Neural cell (in vitro differentiated cells): ENCODE measurements around the gene DHPS.

Source experiments
- CTCF ChIP-seq: fragments of 450-650 bp; IDR thresholded peaks from 2 replicates; pipeline ENCODE4 v1.5.1; 2014; ENCODE audit warnings: antibody characterized with exemption, mild to moderate bottlenecking, moderate library complexity; ENCODE audit not compliant: poor library complexity, severe bottlenecking
- EP300 ChIP-seq: fragments of 450-650 bp; conservative IDR thresholded peaks from 2 replicates; pipeline ENCODE4 v1.6.1; 2014; ENCODE audit warnings: antibody characterized with exemption, mild to moderate bottlenecking, moderate library complexity; ENCODE audit not compliant: poor library complexity, severe bottlenecking
- EZH2 ChIP-seq: fragments of 200-600, 300-800 bp; shearing (Covaris generic), sonication (generic); IDR thresholded peaks from 2 replicates; pipeline ENCODE4 v1.6.1; 2014; ENCODE audit warnings: antibody characterized with exemption, low read length, borderline replicate concordance, mild to moderate bottlenecking; ENCODE audit not compliant: insufficient read depth, poor library complexity, severe bottlenecking
- MXI1 ChIP-seq: fragments of 450-650 bp; conservative IDR thresholded peaks from 2 replicates; pipeline ENCODE4 v1.6.1; 2014; ENCODE audit warnings: antibody characterized with exemption, mild to moderate bottlenecking; ENCODE audit not compliant: poor library complexity, severe bottlenecking
- POLR2AphosphoS5 ChIP-seq: IDR thresholded peaks from 2 replicates; pipeline ENCODE4 v1.6.1; 2012
- RAD21 ChIP-seq: fragments of 450-650 bp; conservative IDR thresholded peaks from 2 replicates; pipeline ENCODE4 v1.6.1; 2014; ENCODE audit warnings: antibody characterized with exemption, mild to moderate bottlenecking, moderate library complexity
- SMC3 ChIP-seq: fragments of 450-650 bp; conservative IDR thresholded peaks from 2 replicates; pipeline ENCODE4 v1.6.1; 2014; ENCODE audit warnings: antibody characterized with exemption, mild to moderate bottlenecking, moderate library complexity; ENCODE audit not compliant: poor library complexity
- TAF1 ChIP-seq: IDR thresholded peaks from 2 replicates; pipeline ENCODE4 v1.6.1; 2012; ENCODE audit warnings: low read depth

- TF ChIP-seq CTCF (no peak), TAF1 (no peak), POLR2AphosphoS5 (no peak), RAD21 (no peak), MXI1 (no peak), EP300 (no peak), SMC3 (no peak), EZH2 (no peak)
Measured at GRCh38 chr19:12715929-12716328, 34.2 kb upstream of the DHPS start.
